GM19324 (cell line): ENCODE results near the gene CALR.

Source experiments
- ATAC-seq: cut with Tn5 transposase; IDR thresholded peaks from one replicate; pipeline ENCODE4 v1.9.1; 2021; ENCODE audit warnings: mild to moderate bottlenecking, moderate library complexity; ENCODE audit not compliant: unreplicated experiment, low FRiP score

CALR gene

GRCh38 chr19:12932392-12933286 lies 5.8 kb upstream of the CALR start:
- ATAC-seq, result no peak

GRCh38 chr19:12933287-12934072 lies 4.9 kb upstream of the CALR start, which contains the start of gene FARSA:
FARSA (minus strand) TSS chr19:12933711; CDS start chr19:12933696, 15 bp downstream.
- ATAC-seq, result peak; percentile 49

DNA sequence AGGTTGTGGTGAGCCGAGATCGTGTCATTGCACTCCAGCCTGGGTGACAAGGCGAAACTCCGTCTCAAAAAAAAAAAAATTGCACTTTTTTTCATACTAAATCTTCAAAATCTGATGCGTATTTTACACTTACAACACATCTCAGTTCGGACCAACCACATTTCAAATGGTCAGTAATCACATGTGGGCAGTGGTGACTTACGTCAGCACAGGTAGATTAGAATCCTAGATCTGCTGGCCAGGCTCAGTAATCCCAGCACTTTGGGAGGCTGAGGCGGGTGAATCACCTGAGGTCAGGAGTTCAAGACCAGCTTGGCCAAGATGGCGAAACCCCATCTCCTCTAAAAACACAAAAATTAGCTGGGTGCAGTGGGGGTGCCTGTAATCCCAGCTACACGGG lies 3.3 kb upstream of the CALR start:
- ATAC-seq, result no peak

GRCh38 chr19:12936582-12936981 lies 1.8 kb upstream of the CALR start:
- no peak for ATAC-seq

DNA sequence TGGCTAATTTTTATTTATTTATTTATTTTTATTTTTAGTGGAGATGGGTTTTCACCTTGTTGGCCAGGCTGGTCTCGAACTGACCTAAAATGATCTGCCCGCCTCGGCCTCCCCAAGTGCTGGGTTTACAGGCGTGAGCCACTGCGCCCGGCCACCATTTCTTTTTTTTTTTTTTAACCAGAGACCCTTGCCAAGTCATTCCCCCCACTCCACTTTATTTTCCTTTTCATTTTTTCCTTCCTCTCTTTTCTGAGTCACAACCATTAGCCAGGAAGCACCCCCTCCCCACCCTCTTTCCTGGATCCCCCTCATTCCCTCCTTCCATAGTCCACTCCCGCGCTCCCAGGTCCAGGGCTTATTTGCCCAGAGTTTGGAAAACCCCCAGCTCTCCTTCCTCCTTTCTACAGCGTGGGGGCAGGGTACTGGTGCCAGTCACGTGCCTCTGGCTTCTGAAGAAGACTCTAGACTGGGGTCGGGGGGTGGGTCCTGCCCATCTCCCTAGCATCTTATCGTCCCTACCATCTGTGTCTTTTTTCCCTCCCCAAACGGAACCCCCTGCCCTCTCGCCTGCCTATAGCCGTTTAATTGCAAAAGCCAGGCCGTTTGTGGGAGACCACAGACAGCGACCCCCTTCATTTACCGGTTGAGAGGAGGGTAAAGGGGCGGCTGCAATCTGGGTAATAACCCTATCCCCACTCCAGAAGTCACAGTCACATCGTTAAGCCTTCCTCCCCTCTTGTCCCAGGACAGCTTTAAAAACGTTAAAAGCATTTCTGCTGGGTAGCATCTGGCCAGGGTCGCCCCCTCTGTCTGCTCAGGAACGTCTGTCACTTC lies 1.1 kb upstream of the CALR start:
- no peak for ATAC-seq

GRCh38 chr19:12938779-12939601 lies 581 bp downstream of the CALR start:
- ATAC-seq, result no peak

GRCh38 chr19:12939975-12940423 lies 1.6 kb downstream of the CALR start:
- no peak for ATAC-seq

DNA sequence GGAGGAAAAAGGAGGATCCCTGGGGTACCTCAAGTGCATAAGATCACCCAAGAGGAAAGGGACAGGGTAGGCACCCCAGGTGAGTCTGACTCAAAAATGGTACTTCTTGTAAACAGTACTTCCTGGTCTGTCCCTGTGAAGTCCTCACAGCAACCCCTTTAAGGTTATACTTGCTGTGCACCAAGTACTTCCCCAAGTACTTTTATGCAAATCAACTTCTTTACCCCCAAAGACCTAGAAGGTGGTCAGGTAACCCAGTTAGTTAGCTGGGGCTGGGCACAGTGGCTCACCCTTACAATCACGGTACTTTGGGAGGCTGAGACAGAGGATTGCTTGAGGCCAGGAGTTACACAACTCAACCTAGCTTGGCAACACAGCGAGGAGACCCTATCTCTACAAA lies 2.5 kb downstream of the CALR start:
- no peak for ATAC-seq

DNA sequence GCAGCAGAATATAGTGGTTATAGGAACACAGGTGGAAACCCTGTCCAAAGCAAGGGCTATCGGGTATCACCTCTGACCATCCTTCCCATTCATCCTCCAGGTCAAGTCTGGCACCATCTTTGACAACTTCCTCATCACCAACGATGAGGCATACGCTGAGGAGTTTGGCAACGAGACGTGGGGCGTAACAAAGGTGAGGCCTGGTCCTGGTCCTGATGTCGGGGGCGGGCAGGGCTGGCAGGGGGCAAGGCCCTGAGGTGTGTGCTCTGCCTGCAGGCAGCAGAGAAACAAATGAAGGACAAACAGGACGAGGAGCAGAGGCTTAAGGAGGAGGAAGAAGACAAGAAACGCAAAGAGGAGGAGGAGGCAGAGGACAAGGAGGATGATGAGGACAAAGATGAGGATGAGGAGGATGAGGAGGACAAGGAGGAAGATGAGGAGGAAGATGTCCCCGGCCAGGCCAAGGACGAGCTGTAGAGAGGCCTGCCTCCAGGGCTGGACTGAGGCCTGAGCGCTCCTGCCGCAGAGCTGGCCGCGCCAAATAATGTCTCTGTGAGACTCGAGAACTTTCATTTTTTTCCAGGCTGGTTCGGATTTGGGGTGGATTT lies 5.1 kb downstream of the CALR start:
- ATAC-seq, result no peak

GRCh38 chr19:12944104-12944674 lies 5.8 kb downstream of the CALR start:
- ATAC-seq, result no peak

DNA sequence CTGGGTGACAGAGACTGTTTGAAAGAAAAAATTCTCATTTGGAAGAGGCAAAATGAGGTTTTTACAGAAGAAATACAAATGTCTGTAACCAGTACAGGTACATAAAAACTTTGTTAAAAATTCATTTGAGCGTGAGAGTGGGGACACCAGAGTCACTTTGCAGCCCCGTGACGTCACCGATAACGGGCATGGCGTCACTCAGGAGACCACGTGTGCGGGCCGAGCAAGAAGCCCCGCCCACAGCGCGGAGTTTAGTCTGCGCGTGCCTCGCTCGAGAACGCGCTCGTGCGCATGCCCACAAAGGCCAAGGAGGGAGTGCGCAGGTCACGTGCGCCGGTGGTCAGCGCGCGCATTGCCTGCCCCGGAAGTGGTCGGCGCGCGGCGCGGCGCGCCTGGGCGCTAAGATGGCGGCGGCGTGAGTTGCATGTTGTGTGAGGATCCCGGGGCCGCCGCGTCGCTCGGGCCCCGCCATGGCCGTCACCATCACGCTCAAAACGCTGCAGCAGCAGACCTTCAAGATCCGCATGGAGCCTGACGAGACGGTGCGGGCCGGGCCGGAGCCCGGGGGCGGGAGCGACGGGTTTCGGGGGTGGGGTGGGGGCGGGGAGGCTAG lies 7.2 kb downstream of the CALR start, which contains the start of gene RAD23A:
Gene RAD23A, plus strand, starts transcription at position 384 of the 613 bp plus-strand sequence. Its CDS starts 87 bp downstream, at position 471.
- peak; percentile 92 for ATAC-seq

DNA sequence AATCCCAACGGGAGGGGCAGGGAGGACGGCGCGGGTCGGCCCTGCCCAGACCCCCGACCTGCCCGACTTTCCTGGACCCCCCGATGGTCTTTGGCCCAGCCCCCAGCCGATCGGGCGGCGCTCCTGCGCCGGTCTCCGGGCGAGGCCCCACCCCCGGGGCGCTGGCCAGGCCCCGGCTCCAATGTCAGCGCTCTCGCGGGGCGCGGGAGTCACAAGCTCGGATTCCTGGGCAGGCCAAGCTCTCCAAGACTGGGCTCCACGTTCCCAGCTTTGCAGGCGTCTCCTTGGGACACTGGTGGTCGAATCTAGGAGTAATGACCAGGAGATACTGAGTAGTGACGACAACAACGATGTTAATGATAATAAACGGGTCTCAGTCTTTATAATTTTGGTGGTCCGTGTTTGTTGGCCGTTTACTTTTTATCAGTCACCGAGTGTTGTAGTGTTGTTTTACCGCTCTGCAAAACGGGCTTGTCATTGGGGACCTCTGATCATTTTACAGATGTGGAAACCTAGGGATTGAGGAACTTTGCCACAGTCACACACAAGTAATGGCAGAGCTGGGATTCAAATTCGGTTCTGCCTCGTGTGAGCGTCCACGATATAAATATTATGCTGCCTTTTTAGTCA lies 7.8 kb downstream of the CALR start:
- peak; percentile 35 for ATAC-seq

DNA sequence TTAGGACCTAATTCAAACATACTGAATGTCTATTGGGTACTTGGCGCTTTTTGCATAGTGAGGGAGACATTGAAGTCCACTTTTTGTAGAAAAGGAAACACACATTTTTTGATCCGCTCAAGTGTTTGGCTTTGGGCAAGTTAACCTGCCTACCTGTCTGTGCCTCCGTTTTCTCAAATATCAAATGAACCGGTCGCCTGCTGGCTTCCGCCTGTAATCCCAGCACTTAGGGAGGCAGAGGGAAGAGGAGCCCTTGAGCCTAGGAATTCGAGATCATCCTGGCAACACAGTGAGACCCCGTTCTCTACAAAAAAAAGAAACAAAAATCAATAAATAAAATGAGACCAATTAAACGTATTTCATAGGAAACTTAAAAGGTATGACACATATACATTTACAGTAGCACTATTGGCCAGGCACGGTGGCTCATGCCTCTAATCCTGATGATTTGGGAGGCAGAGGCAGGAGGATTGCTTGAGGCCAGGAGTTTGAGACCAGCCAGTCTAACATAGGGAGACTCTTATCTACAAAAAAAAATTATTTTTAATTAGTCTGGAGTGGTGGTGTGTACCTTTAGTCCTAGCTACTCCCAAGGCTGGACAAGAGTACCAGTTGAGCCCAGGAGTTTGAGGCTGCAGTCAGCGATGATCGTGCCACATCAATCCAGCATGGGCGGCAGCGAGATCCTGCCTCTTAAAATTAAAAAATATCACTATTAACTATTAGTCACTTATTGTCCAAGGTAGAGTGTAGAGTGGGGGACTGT lies 8.5 kb downstream of the CALR start:
- ATAC-seq, result no peak

DNA sequence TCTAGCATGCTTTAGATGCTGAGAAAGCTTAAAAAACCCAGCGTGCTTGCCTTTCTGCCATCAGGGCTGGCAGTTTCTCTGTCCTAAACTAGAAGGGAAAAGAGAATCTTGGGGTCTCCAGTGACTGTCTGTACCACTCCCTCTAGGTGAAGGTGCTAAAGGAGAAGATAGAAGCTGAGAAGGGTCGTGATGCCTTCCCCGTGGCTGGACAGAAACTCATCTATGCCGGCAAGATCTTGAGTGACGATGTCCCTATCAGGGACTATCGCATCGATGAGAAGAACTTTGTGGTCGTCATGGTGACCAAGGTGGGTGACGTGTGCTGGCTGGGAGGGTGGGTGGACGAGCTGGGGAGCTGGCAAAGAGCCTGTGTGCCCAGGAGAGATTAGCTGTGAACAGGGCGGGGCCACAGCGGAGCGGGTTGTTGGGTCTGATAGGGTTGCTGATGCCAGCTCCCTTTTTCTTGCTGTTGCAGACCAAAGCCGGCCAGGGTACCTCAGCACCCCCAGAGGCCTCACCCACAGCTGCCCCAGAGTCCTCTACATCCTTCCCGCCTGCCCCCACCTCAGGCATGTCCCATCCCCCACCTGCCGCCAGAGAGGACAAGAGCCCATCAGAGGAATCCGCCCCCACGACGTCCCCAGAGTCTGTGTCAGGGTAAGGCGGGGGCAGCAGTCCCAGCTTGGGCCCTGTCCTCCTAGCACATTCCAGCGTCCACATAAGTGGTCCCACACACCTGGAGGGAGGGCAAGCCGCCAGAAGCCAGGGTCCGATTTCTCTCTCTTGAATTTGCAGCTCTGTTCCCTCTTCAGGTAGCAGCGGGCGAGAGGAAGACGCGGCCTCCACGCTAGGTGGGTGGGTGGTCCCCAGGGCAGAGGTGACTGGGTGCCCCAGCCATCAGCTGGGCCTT lies 9.5 kb downstream of the CALR start:
- ATAC-seq, result no peak

DNA sequence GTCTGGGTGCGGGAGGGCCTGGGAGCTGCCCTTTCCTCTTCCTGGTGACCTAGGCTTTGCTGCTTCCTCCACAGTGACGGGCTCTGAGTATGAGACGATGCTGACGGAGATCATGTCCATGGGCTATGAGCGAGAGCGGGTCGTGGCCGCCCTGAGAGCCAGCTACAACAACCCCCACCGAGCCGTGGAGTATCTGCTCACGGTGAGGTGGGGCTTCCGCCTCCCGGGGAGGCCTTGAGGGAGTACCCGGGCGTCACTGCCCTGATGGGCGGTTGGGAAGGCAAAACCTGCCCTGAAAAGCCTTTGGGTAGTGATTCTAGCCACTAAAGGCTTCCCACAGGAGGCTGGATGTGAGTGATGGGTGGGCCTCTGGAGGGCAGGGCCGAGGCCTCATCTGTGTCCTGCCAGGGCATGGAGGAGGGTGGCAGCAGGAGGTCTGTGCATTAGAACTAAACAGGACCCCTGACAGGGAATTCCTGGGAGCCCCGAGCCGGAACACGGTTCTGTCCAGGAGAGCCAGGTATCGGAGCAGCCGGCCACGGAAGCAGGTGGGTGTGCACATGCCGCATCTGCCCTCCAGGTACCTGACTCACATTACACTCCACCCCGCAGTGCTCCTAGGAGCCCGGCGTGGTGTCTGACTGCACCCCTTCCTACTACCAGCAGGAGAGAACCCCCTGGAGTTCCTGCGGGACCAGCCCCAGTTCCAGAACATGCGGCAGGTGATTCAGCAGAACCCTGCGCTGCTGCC lies 10.4 kb downstream of the CALR start:
- no peak for ATAC-seq
